ENCODE results near the gene GRHL1.

GRHL1 gene

GRCh38 chr2:9972621-9973479 lies 21.4 kb downstream of the GRHL1 start (continued):
- TF ChIP-seq ZNF529 (tag by site-specific recombination; IDR thresholded peaks at IDR 0.05; ENCODE audit: insufficient replicate concordance), result no peak
- TF ChIP-seq ZBTB7A (tag by site-specific recombination; IDR thresholded peaks at IDR 0.05; ENCODE audit: low read depth), result no peak
- TF ChIP-seq ZNF843 (tag by site-specific recombination; IDR thresholded peaks at IDR 0.05), result no peak
- TF ChIP-seq ZNF2 (tag by site-specific recombination; IDR thresholded peaks at IDR 0.05), result no peak
- TF ChIP-seq ZNF394 (tag by site-specific recombination; IDR thresholded peaks at IDR 0.05; ENCODE audit: borderline replicate concordance), result no peak
- no peak for TF ChIP-seq ZNF610 (tag by site-specific recombination; IDR thresholded peaks at IDR 0.05; ENCODE audit: borderline replicate concordance)
- TF ChIP-seq PBX3 (CRISPR knock-in tag; IDR thresholded peaks at IDR 0.05), result no peak
- no peak for TF ChIP-seq ZNF169 (tag by site-specific recombination; IDR thresholded peaks at IDR 0.05)
- no peak for TF ChIP-seq ZNF184 (tag by site-specific recombination; IDR thresholded peaks at IDR 0.05)
- TF ChIP-seq HIC1 (tag by site-specific recombination; IDR thresholded peaks at IDR 0.05), result no peak

- peaks cover 15% of the 10 kb centered on the region for H3K4me1 ChIP-seq (ENCODE audit: control insufficient read depth, insufficient read depth, low read length)
- H3K36me3 ChIP-seq (ENCODE audit: control insufficient read depth in 2 of 2, insufficient read depth in 1 of 2, low read length in 2 of 2), result peaks cover 10 to 23% of the 10 kb centered on the region in 2 experiments
- H3K4me3 ChIP-seq (ENCODE audit: low read depth, low read length), result no peak overlapping the region
- POLR2A ChIA-PET, result no interaction called here
- H3K9me3 ChIP-seq (ENCODE audit: control insufficient read depth, insufficient read depth, low read depth, low read length), result no peaks in the 10 kb centered on the region
- no peak for TF ChIP-seq ZNF560 (tag by site-specific recombination; IDR thresholded peaks at IDR 0.05; ENCODE audit: borderline replicate concordance)
- TF ChIP-seq ZNF18 (tag by site-specific recombination; IDR thresholded peaks at IDR 0.05), result no peak
- no peak for TF ChIP-seq ZBTB26 (tag by site-specific recombination; optimal IDR thresholded peaks at IDR 0.05)
- no peak for TF ChIP-seq SETDB1 (IDR thresholded peaks at IDR 0.05; ENCODE audit: insufficient read length, low read length)
- TF ChIP-seq ZNF521 (tag by site-specific recombination; IDR thresholded peaks at IDR 0.05), result no peak
- TF ChIP-seq ZNF692 (tag by site-specific recombination; IDR thresholded peaks at IDR 0.05), result no peak
- no peak overlapping the region for H3K27ac ChIP-seq (ENCODE audit: extremely low read depth, low read depth, low read length)
- CTCF ChIA-PET, result interaction anchor here (0.6 to 2.0 kb wide), 4 partner anchors 9 to 160 kb away, joined by 3 to 9 read pairs (median 4); no protein-coding TSS in a partner anchor
These were observed 22.2 kb downstream of the GRHL1 start for GRCh38 chr2:9973690-9974089.
